Tibial nerve (tissue), 4 donors: ENCODE measurements around the gene DDX17. TPM values are rescaled to one million over a fixed set of nuclear protein-coding genes. Genes with fewer than 3 reads are reported as not detected.
A peak's percentile ranks its signal among the peaks of the same experiment; 100 is the strongest.

Source experiments
- DNase-seq, 2 donors: peaks; one replicate each; pipeline ENCODE4 v3.0.0-alpha.2; 2019; ENCODE audit warnings: low spot score in 2 of 2
- H3K27ac ChIP-seq, 4 donors: fragments of 200-600 bp; sonication (generic) in 3 of 4; one replicate each; pipeline ENCODE4 v1.5.1; 2017 to 2019; ENCODE audit warnings: mild to moderate bottlenecking in 1 of 4
- H3K27me3 ChIP-seq, 2 donors: fragments of 200-600 bp; sonication (generic) in 1 of 2; one replicate each; pipeline versions ENCODE4 v1.5.1 to v1.6.0; 2017 to 2019
- H3K36me3 ChIP-seq, 3 donors: fragments of 200-600 bp; sonication (generic); one replicate each; pipeline ENCODE4 v1.5.1; 2018 to 2019
- H3K4me1 ChIP-seq, 4 donors: fragments of 200-600 bp; sonication (generic) in 3 of 4; one replicate each; pipeline ENCODE4 v1.5.1; 2017 to 2019
- H3K4me3 ChIP-seq, 4 donors: fragments of 200-600 bp; sonication (generic) in 3 of 4; one replicate each; pipeline ENCODE4 v1.5.1; 2017 to 2019; ENCODE audit warnings: mild to moderate bottlenecking in 1 of 4, moderate library complexity in 1 of 4
- H3K9me3 ChIP-seq, 4 donors: fragments of 200-600 bp; sonication (generic) in 3 of 4; one replicate each; pipeline ENCODE4 v1.5.1; 2017 to 2019
- EP300 ChIP-seq, 2 donors: sonication (generic); formaldehyde crosslinking; IDR thresholded peaks; one replicate each; pipeline ENCODE4 v1.6.1; 2017; ENCODE audit warnings: antibody characterized with exemption in 2 of 2, mild to moderate bottlenecking in 1 of 2
- POLR2A ChIP-seq, 2 donors: fragments of 450-650 bp; IDR thresholded peaks; one replicate each; pipeline ENCODE4 v1.6.1; 2017; ENCODE audit warnings: antibody characterized with exemption in 2 of 2, mild to moderate bottlenecking in 2 of 2, moderate library complexity in 2 of 2
- WGBS, 2 donors: methylation state at CpG; one replicate each; pipeline ENCODE4 v1.1.5; 2018; 5-methylcytosine and 5-hydroxymethylcytosine counted together
- total RNA-seq, 4 donors: library from RNA; depleted of rRNA; stranded (reverse); fragments of >200 nt; gene quantifications; one replicate each; pipeline ENCODE4 v1.1.0, GENCODE V29; 2016
- TF ChIP-seq, protein P1 (sequence below), 5 experiments: fragments of 200-600 bp in 3 of 5; fragments of 450-650 bp in 2 of 5; sonication (generic) in 3 of 5; IDR thresholded peaks; one replicate each; pipeline ENCODE4 v1.5.1; 2016 to 2019; ENCODE audit warnings: antibody characterized with exemption in 5 of 5, mild to moderate bottlenecking in 3 of 5, moderate library complexity in 2 of 5

Gene DDX17
- total RNA-seq, 4 donors from 2014 or later = 734 to 934 (median 864) TPM

DNA sequence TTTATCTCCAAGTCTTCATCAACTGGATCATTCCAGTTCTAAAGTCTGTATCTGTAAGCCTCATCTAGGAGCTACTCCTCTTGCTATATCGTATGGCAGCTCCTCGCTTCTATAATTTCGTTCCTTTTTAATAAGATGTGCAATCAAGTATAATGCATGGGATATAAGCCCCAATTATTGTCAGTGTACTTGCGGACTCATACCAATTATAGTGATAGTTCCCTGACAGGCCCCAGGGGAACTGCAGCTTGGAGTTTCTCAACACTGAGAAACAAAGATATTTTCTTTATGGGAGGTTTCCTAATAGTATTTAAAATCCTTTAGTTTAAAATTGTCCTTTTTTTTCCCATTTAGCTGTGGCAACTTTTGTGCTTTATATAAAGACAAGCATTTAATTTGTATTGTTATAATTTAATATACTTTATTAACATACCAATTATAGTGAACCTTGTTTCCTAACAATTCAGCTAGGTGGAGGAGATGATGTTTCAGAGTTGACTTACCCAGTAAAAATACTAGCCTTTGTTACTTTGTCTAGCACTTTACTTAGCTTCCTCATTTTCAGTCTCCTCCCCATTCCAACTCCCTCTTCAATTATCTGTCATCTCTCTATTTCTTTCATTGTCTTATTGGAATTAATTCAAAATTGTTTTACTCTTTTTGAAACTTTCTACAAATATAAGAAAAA lies 25.3 kb upstream of the DDX17 start:
- Histone ChIP-seq H3K36me3 (no peaks in the 10 kb centered on the region), H3K4me3 (no peak overlapping the region), H3K4me1 (no peaks in the 10 kb centered on the region), H3K27me3 (no peaks in the 10 kb centered on the region), H3K9me3 (no peaks in the 10 kb centered on the region), H3K27ac (no peak overlapping the region)
- DNase-seq = no peak
- 90 to 93% methylated on average over 4 of the region's 4 CpGs for WGBS, 2 donors
- TF ChIP-seq POLR2A (IDR thresholded peaks at IDR 0.05) = no peak
- TF ChIP-seq, protein P1, sequence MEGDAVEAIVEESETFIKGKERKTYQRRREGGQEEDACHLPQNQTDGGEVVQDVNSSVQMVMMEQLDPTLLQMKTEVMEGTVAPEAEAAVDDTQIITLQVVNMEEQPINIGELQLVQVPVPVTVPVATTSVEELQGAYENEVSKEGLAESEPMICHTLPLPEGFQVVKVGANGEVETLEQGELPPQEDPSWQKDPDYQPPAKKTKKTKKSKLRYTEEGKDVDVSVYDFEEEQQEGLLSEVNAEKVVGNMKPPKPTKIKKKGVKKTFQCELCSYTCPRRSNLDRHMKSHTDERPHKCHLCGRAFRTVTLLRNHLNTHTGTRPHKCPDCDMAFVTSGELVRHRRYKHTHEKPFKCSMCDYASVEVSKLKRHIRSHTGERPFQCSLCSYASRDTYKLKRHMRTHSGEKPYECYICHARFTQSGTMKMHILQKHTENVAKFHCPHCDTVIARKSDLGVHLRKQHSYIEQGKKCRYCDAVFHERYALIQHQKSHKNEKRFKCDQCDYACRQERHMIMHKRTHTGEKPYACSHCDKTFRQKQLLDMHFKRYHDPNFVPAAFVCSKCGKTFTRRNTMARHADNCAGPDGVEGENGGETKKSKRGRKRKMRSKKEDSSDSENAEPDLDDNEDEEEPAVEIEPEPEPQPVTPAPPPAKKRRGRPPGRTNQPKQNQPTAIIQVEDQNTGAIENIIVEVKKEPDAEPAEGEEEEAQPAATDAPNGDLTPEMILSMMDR (IDR thresholded peaks at IDR 0.05) = no peak
- TF ChIP-seq EP300 (IDR thresholded peaks at IDR 0.05) = no peak

DNA sequence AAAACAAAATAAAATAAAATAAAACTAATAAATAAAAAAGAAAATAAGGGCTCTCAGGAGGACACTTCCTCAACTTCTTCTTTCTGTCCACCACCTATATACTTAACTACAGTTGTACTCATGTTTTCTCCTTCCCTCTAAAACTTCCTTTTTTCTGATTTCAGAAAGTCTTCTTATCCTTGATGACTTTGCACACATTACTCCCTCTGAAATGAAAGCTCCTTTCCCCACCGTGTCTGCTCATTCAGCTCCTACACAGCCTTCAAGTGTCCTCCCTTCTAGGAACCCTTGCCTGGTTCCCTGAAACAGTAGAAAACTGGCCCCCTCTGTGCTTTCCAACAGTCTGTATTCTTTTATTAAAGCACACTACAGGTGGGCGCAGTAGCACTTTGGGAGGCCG lies 18.3 kb upstream of the DDX17 start:
- WGBS, 2 donors = 78 to 83% methylated on average over 3 of the region's 3 CpGs
- H3K27ac ChIP-seq = no peak overlapping the region

DNA sequence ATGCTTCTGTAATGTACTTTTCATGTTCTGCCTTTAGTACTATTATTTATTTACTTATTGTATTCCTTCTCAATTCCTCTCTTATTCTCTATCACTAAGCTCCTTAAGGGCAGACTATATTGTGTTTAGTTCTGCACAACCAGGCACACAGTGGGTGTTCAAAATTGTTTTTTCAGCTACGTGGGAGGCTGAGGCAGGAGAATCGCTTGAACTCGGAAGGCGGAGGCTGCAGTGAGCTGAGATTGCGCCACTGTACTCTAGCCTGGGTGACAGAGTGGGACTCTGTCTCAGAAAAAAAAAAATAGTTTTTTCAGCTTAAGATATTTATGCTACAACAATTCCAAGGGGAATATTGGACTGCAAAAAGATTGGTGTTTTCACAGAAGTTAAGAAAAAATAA lies 17.4 kb upstream of the DDX17 start:
- Histone ChIP-seq H3K27ac (no peak overlapping the region), H3K9me3 (no peaks in the 10 kb centered on the region), H3K36me3 (no peaks in the 10 kb centered on the region), H3K4me3 (no peak overlapping the region), H3K27me3 (no peaks in the 10 kb centered on the region), H3K4me1 (no peaks in the 10 kb centered on the region)
- WGBS, 2 donors = 71 to 79% methylated on average over 5 of the region's 5 CpGs
- TF ChIP-seq, protein P1 (IDR thresholded peaks at IDR 0.05) = no peak
- TF ChIP-seq POLR2A (IDR thresholded peaks at IDR 0.05) = no peak
- TF ChIP-seq EP300 (IDR thresholded peaks at IDR 0.05) = peak in 1 of 2 donors; percentile 54
- DNase-seq = no peak

More for the DNA sequence above, 18.3 kb upstream of the DDX17 start:
- Histone ChIP-seq H3K4me1 (no peaks in the 10 kb centered on the region), H3K4me3 (no peak overlapping the region), H3K27me3 (no peaks in the 10 kb centered on the region), H3K36me3 (no peaks in the 10 kb centered on the region), H3K9me3 (no peaks in the 10 kb centered on the region)
- DNase-seq = no peak
- no peak for TF ChIP-seq POLR2A (IDR thresholded peaks at IDR 0.05)
- TF ChIP-seq, protein P1 (IDR thresholded peaks at IDR 0.05) = no peak
- TF ChIP-seq EP300 (IDR thresholded peaks at IDR 0.05) = no peak

DNA sequence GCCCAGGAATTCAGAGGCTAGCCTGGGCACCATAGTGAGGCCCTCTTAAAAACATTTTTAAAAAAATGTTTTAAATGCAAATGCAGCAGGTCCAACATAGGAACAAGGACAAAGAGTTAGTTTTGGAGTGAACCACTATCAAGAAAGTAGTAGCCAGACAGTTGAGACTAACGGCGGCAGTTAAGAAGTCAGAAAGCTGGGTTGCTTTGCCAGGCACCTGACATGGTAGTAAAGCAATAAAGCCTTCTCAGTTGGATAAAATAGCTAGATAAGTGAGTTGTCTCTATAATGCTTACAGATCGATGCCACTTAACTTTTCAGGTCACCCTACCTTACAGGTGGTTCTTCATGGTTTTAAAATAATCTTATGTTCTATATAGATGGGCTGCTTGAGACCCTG lies 16.9 kb upstream of the DDX17 start:
- no peaks in the 10 kb centered on the region for H3K4me1 ChIP-seq
- H3K27ac ChIP-seq = no peak overlapping the region
- H3K9me3 ChIP-seq = no peaks in the 10 kb centered on the region
- WGBS, 2 donors = 86 to 90% methylated on average over 3 of the region's 3 CpGs
- DNase-seq = no peak
- no peaks in the 10 kb centered on the region for H3K36me3 ChIP-seq
- no peaks in the 10 kb centered on the region for H3K27me3 ChIP-seq
- H3K4me3 ChIP-seq = no peak overlapping the region
- TF ChIP-seq, protein P1 (IDR thresholded peaks at IDR 0.05) = no peak
- TF ChIP-seq POLR2A (IDR thresholded peaks at IDR 0.05) (no peak), EP300 (IDR thresholded peaks at IDR 0.05) (no peak)

DNA sequence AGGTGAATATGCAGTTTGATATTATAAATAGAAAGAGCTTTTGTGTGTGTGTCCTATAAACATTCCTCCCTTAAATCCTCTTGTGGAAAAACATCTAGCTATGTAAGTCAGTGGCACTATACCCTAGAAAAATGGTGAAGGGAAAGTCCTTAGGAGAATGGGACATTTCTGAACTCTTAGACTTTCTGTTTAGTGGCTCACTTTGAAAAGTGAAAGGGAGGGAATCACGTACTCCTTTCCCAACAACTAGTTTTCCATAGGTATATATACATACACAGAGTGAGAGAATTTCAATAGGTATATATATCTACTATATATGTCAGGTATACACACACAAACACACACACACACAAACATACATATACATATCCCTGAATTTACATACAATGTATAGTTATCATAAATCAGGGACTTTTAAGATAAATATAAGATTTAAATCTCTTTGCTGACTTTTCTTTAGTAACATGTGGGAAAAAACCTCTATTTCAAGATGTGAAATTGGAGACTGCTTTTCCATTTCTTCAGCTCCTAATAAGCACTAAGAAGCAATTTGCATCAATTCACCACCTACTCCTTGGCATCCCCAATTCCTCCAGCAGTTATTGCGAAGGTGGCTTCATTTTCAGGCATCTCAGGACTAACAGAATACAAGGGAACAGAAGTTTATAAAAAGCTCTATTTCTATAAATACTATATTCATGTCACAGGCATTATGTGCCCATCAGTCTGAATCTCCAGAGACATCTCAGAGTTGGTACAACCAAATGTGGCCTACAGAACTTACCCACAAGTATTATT lies 13.5 kb upstream of the DDX17 start:
- WGBS, 2 donors = 97 to 100% methylated on average over 2 of the region's 2 CpGs
- H3K27ac ChIP-seq = no peak overlapping the region
- DNase-seq = no peak
- TF ChIP-seq EP300 (IDR thresholded peaks at IDR 0.05) (no peak), POLR2A (IDR thresholded peaks at IDR 0.05) (no peak)
- TF ChIP-seq, protein P1 (IDR thresholded peaks at IDR 0.05) = no peak
- H3K27me3 ChIP-seq = no peaks in the 10 kb centered on the region
- H3K4me1 ChIP-seq = no peaks in the 10 kb centered on the region
- H3K9me3 ChIP-seq = no peaks in the 10 kb centered on the region
- H3K36me3 ChIP-seq = no peaks in the 10 kb centered on the region
- no peak overlapping the region for H3K4me3 ChIP-seq
